GM18519 (cell line): ENCODE data around the gene AURKA.

Source experiments
- ATAC-seq: cut with Tn5 transposase; IDR thresholded peaks from one replicate; pipeline ENCODE4 v1.9.1; 2021; ENCODE audit warnings: mild to moderate bottlenecking, moderate library complexity; ENCODE audit not compliant: unreplicated experiment, low FRiP score

AURKA gene

DNA sequence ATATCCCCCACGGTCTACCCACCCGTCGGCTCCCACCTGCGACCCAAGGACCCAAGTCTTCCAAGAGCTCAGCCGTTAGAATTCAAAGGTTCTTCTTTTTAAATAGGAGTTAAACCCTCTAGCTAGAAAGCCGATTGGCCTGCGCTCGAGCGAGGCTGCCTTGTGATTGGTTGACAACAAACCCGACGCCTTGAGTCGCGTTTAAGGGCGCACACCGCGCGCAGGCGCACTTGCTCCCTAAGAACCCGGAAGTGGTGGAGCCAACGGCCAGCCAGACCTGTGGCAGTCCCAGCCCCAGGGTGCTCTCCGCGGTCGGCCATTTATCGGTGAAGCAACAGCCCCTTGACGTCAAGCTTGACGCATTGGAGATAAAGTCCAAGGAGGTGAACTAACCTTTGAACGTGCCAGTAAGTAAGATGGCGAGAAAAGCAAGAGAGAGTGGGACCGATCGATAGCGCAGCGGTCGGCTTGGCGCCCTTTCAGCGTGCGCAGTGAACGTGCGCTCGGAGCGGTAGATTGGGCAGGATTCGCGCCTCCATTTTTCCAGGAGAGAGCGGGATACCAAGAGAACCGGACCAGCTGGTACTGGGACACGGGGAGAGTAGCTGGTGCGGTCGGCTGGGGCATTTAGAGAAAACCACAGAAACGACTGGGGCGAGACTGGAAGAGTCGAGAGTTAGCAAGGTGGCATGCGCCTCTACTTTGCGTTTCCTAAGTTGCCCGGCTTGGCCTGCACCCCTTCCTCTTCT, at the start of gene AURKA, which contains the start of gene CSTF1:
TSS of gene AURKA (minus strand) at position 84 of the 749 bp plus-strand sequence. CDS start 4,018 bp downstream, outside the sequence.
TSS of gene CSTF1 (plus strand) at position 514 of the 749 bp plus-strand sequence. CDS start 2,908 bp downstream, outside the sequence.
- ATAC-seq: peak; percentile 90

DNA sequence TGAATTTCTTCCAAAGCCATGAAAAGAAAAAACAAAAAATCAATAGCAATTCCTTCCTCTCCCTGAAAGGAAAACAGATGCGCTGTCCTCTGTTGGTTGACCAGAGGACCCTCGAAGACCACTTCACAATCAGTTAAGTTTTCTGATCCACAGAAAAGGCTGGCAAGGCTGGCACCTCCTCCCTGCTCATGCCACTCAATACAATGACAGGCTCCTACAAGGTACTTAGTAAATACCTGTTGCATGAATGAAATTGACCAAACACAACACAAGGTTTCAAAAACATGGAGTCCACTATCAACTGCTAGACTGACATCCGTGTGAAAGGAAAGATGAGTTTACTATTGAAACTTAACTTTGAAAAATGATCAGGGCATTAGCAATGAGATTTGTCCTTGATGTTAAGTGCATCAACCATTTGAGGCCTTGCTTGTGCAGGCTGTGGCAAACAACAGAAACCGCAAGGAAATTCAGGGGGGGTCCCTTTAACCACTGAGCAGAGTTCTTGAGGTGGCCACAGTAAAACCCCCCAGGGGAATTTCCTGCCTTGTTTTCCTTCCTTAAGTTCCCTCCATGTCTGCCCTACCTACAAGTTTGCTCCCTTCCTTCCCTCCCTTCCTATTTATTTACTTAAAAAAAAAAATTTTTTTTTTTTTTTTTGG, 48.5 kb upstream of the AURKA start:
- peak; percentile 70 for ATAC-seq

DNA sequence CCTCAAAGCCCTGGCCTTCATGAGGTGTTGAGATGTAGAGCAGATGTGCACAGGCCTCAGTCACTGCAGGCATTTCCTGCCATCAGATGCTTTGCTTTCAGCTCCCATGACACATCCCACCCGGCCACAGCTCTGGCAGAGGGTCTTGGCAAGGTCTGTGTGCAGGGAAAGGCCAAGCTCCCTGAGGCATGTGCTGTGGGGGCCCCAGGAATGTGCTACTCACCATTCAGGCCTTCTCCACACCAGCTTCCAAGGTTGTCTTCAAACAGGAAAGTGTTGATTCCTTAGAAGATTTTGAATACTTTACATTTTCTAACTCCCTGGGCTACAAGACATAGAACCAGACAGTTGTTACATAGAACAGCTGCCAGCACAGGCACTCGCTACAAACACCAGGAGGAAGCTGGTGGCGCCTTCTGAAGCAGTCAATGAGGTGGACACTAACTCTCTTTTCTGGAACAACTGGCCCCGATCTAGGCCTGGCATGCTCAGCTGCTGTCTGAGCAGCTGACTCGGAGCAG, 47.8 kb upstream of the AURKA start:
- no peak for ATAC-seq

DNA sequence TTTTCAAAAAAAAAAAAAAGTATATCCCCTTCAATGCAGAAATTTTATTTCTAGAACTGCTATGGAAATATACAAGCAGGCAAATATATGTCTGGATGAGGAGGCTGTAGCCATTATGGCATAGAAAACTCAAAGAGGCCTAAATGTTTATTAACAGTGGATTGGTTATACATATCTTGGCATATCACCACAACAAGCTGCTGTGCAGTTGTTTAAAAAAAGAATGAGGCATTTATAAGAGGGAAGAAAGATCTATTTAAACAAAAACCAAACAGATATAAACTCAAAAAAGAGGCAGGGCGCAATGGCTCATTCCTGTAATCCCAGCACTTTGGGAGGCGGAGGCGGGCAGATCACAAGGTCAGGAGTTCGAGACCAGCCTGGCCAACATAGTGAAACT, 46.3 kb upstream of the AURKA start:
- ATAC-seq: no peak

DNA sequence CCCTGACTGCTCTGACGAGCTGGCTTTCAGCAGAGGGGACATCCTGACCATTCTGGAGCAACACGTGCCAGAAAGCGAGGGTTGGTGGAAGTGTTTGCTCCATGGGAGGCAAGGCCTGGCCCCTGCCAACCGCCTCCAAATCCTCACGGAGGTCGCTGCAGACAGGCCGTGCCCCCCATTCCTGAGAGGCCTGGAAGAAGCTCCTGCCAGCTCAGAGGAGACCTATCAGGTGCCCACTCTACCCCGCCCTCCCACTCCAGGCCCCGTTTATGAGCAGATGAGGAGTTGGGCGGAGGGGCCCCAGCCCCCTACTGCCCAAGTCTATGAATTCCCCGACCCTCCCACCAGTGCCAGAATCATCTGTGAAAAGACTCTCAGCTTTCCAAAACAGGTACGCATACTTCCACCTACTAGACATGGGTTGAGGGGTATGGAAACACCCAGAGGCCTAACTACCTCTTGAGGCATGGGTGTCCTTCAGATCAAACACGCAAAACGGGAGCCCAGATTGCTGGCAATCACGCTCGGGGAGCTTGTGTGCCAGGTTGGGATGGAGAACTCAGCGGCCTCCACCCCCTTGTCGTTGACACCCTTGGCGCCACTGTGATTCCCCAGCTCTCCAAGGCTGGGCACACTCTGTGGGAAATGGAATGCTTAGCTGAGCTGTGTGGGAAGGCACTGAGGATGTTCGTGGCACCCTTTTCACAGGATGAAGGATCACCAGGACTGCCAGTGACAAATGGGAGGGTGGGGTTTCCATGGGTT, 45.4 kb upstream of the AURKA start:
- ATAC-seq: no peak

DNA sequence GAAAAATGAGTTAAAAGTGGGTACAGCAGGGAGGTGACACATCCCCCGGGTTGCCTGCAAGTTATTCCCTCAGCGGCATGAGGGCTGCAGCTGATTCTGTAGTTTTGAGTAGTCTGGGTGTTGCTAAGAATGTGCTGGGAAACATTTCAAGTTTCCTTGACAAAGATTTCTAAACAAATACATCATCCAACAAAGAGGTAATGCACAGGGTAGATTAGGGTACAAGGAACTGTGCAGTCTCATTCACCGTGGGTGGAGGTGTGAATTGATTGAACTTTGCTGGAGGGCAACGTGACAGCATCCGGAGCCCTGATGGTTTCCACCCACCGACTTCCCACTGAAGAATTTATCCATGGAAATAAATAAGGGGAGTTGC, 41.9 kb upstream of the AURKA start:
- no peak for ATAC-seq

DNA sequence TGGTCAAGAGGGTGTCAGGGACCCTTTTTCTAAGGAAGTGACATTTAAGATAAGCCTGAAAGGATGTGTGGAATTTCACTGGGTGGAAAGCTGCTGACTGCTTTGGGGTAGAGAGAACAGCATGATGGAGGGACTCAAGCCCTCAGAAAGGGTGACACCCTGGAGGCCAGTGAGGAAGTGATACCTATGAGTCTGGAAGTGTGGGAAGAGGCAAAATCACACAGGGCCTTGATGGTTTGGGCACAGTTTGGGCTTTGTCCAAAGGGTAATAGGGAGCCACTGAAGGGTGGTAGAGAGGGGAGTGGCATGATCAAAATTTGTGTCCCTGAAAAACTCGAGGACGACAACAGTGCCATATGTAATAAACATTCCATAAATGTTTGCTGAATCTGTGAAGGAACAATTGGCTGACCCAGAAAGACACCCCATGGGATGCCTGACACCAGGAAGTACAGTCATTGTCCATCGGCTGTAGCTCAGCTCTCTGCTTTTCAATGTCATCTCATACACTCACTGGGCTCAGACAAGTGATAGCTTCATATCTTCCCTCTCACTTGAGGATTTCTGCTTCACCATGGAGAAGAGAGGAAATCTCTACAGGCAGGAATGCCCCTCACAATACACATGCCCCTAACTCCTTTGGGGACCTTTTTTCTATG, 41.3 kb upstream of the AURKA start:
- ATAC-seq: no peak

DNA sequence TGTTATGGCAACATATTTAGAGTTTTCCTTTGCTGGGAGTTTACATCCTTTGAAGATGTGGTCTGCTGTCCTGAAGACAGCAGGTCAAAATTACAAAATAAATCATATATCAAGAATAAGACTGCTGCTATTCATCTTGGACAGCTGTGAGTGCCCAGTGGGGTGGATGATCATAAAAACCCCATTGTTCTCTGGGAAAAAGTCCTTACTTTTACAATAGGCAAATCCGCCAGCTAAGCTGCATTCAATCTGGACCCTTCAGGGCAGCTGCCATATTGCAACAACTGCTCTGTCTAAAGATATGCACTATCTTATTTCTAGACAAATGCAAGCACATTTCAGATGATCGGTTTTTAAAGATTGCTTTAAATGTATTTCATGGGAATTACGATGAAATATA, 39.5 kb upstream of the AURKA start:
- no peak for ATAC-seq

DNA sequence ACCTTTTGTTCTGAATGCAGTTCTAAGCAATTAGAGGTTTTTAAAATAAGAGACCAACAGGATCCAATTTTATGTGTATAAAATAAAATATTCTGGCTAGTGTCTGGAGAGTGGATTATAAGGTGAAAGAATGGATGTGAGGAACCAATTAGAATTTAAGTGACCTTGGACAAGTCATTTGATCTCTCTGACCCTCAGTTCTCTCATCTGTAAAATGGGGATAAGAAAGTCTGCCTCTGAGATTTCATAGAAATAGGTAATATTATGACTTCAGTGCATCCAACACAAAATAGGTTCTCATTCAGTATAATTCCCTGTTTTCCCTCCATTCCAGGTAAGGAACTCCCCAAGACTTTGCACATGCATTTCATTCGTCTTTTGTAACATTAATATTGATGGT, 38.9 kb upstream of the AURKA start:
- no peak for ATAC-seq

DNA sequence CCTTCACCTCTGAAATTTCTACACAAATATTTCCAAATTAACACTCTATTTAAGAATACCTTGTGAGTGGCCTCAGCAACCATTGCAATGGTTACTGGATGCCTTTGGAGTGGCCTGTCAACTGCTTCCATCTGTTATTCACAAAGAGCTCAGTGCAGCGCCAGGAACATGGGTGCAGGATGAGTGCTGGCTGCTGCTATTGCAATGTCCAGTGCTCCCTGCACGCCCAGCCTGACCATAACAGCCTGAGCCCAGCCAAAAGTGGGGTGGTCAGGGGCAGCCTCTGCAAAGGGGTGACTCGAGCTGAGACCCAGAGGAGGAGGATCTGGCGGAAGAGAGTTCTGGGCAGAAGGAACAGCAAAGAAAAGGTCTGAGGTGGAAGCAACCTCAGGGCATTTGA, 38.4 kb upstream of the AURKA start:
- ATAC-seq: no peak

DNA sequence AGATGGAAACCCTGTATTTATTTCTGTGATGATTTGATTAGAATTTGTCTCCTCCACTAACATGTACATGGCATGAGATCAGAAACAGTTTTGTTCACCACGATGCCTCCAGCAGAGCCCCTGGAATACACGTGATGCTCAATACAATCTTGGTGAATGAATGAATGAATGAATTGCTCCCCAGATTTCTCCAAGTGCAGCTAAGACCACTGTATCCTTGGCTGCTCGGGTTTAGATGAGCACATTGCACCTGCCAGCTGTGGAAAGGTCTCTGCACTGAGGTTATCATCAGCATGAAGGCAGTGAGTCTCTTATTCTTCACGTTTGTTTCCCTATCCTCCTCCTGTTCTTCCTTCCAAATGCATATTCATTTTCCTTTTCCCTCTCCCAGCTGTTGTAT, 37.9 kb upstream of the AURKA start:
- no peak for ATAC-seq

DNA sequence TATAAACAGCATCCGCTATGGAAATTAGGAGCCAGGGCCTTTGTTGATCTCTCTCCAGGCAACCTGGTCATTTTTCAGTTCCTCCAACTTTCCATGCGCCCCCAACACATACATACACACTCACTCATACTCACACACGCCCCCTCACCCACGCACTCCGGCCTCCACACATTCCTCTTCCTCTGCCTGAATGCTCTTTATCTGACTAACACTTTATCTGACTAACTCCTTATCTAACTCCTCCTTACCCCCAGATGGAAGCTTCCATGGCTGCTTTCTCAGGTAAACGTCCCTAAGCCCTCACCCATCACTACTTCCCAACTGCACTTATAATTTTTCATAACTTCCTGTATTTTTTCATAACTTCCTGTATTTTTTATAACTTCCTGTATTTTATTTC, 37.5 kb upstream of the AURKA start:
- ATAC-seq: no peak

DNA sequence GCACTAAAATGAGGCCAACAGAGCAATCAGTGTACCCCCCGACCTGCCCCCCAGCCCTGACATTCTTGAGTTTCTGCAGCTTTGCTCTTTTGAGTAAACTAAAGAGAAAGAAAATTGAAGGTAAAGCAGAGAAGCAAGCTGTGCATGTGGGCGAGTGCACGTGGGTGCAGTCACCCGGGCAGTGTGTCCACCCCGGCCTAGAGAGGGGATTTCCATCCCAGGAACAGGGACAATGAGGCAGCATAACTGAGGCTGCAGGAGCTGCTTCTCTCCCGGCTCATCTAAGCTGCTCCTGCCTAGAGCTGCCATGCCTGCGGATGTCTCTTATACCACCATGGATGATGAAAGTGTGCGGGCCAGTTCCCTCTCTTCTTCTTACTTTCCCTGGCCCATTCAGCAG, 36.9 kb upstream of the AURKA start:
- ATAC-seq: no peak

DNA sequence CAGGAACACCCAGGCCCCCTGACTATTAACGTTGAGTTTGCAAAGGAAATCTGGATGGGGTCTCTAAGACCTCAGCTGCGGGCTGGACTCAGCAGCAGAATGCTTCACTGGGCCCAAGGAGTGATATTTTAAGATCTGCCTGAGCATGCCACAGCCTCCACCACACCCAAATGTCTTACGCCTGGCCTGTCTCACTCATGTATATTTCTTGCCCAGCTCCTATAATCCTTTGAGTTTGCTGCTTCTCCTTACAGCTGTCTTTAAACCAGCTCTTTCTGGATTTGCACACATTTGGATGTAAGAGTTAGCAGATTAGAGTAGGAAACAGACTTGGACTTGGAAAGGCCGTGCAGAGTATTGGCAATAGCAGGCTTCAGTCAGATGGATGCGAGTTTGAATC, 36.4 kb upstream of the AURKA start:
- no peak for ATAC-seq

DNA sequence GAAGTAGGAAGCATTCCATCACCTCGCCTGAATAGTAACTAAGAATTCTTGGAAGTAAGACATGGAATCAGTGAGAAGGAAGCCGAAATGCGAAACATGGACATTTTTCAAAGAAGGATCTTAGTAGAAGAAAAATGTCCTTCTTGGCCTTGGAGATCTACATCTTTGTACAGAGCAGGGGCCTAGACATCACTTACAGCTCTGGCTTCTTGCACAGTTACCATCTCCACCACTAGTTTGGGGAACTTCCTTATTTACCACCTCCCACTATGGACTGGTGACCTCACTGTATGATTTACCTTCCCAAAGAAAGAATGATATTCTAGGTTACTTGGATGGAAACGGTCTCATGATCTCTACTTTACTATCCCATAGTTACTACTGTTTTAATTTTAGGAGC, 35.8 kb upstream of the AURKA start:
- no peak for ATAC-seq

DNA sequence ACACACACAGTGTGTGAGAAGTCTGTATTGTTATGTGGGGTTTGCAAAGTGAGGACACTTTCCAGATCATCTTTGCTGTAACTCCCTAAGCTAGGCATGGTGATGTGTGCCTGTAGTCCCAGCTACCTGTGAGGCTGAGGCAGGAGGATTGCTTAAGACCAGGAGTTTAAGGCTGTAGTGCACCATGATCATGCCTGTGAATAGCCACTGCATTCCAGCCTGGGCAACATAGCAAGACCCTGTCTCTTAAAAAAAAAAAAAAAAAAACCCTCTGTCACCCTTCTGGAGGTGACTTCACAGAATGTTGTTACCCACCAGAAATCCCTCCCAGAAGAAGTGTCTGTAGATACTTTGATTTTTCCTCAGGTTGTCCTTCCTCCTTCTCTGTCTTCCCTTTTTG, 34.9 kb upstream of the AURKA start:
- ATAC-seq: no peak

DNA sequence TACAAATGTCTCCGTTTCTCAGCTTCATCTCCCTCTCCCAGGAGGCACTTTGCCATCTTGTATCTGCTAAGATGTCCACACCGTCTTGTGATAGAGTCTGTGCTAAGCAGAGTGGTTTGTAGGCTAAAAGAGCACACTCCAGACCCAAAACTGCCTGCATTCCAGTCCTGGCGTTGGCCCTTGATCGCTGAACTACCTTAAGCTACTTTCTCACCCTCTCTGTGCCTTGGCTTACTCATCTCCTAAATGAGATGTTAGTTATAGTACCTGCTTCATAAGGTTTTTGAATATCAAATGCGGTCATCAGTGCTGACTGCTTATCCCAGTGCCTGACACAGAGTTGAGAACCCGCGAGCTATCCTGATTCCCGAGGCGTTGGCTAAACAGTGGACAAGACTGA, 34.0 kb upstream of the AURKA start:
- no peak for ATAC-seq

DNA sequence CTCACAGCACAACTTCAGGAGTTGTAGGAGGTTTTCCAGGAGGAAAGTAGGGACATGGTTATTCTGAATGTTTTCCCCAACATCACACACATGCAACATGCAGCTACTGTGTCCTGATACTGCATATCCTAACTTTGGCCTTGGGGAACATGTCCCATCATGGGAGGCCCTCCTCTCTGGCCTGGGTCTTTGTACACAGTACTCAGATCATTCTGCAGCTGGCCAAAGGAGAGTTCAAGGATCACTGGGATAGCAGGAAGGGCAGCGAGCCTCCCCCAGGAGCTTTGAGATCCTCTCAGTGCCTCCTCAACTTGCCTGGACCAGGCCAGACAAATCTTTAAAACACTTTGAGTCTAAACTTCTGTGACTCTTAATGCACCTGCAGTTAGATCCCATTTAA, 32.9 kb upstream of the AURKA start:
- no peak for ATAC-seq

DNA sequence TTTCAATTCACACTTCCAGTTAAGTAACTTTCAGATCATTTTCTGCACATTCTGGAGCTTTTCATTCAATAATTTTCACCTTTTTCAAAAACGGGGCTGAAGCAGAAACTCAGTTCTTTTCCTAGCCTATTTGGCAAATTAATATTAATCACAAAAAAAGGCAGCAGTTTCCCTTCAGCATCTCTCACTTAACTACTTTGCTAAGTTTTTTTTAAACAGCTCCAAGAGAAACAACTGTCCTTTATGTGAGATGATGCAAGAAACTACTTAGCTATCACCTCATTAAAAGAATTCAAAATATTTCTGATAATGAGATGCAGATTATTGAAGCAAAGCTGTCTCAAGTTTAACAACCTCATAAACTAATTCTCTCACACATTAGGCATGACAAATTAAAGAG, 31.9 kb upstream of the AURKA start:
- no peak for ATAC-seq

DNA sequence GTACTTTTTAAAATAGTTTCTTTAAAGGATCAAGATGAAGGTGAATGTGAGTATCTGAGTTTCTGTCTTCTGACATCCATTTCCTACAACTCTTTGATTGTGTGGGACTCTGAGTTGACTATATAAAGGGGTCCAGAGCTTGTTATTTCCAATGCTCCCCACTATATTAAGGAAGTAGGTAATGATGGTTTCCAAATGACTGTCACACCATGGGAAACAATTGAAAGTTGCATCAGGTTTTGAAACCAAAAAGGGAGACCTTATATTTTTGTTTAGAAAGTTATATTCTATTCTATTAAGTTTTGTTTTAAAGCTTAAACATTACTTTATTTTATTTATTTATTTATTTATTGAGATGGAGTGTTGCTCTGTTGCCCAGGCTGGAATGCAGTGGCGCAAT, 31.2 kb upstream of the AURKA start:
- ATAC-seq: no peak

DNA sequence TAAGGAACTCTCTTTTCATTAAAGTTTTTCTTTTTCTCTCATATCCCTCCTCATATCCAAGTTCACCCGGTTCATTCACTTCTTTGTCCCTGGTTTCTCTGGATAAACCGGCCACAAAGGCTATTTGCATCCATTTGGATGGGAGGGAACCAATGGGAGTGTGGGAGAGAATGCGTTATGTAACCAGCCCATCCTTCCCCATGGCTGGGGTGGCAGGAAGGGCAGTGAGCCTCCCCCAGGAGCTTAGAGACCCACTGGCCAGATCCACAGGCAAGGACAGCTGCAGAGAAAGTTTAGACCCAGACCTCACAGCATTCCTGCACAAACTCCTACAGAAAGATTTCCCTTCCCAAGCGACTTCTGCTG, 30.8 kb upstream of the AURKA start:
- no peak for ATAC-seq
